ENCODE measurements around the gene ZDHHC12.
"Not testable (repeated sequence)": the region's sequence is repeated elsewhere in the genome, so short reads cannot be mapped to it uniquely, and the experiment has no call there.

Gene ZDHHC12

GRCh38 chr9:128701227-128701854, 22.6 kb downstream of the ZDHHC12 start:
- H3K4me1 ChIP-seq (ENCODE audit: insufficient read depth, low read length) = peaks cover 4% of the 10 kb centered on the region
- H3K9me3 ChIP-seq (ENCODE audit: low read length) = no peaks in the 10 kb centered on the region
- H3K27me3 ChIP-seq (ENCODE audit: insufficient read depth, low read length) = no peaks in the 10 kb centered on the region

GRCh38 chr9:128699096-128699795, 24.7 kb downstream of the ZDHHC12 start:
- H3K9me3 ChIP-seq (ENCODE audit: low read length); H2AFZ ChIP-seq (ENCODE audit: low read depth, low read length); H3K4me3 ChIP-seq (ENCODE audit: low read length); H3K27me3 ChIP-seq (ENCODE audit: insufficient read depth, low read length); H3K4me1 ChIP-seq (ENCODE audit: insufficient read depth, low read length): not testable (repeated sequence)
- peaks cover 22% of the 10 kb centered on the region for H3K36me3 ChIP-seq (ENCODE audit: insufficient read depth, low read length)

More at GRCh38 chr9:128701227-128701854, 22.6 kb downstream of the ZDHHC12 start:
- Histone ChIP-seq H3K4me3 (ENCODE audit: low read length) (no peak overlapping the region), H2AFZ (ENCODE audit: low read depth, low read length) (no peak overlapping the region), H3K36me3 (ENCODE audit: insufficient read depth, low read length) (peaks cover 14% of the 10 kb centered on the region)

GRCh38 chr9:128696923-128697707, 26.8 kb downstream of the ZDHHC12 start:
- Histone ChIP-seq H3K9me3 (ENCODE audit: low read length) (no peaks in the 10 kb centered on the region), H3K4me1 (ENCODE audit: insufficient read depth, low read length) (peaks cover 2% of the 10 kb centered on the region), H2AFZ (ENCODE audit: low read depth, low read length) (no peak overlapping the region), H3K36me3 (ENCODE audit: insufficient read depth, low read length) (peaks cover 44% of the 10 kb centered on the region), H3K27me3 (ENCODE audit: insufficient read depth, low read length) (no peaks in the 10 kb centered on the region), H3K4me3 (ENCODE audit: low read length) (no peak overlapping the region)

- Histone ChIP-seq H3K9me3 (ENCODE audit: low read length) (no peaks in the 10 kb centered on the region), H2AFZ (ENCODE audit: low read depth, low read length) (no peak overlapping the region), H3K4me3 (ENCODE audit: low read length) (no peak overlapping the region), H3K27me3 (ENCODE audit: insufficient read depth, low read length) (no peaks in the 10 kb centered on the region), H3K4me1 (ENCODE audit: insufficient read depth, low read length) (peaks cover 14% of the 10 kb centered on the region), H3K36me3 (ENCODE audit: insufficient read depth, low read length) (peaks cover 59% of the 10 kb centered on the region)
Observed at GRCh38 chr9:128694344-128694743, 29.6 kb downstream of the ZDHHC12 start.

GRCh38 chr9:128693738-128694137, 30.2 kb downstream of the ZDHHC12 start:
- H3K4me3 ChIP-seq (ENCODE audit: low read length); H3K27me3 ChIP-seq (ENCODE audit: insufficient read depth, low read length); H2AFZ ChIP-seq (ENCODE audit: low read depth, low read length); H3K9me3 ChIP-seq (ENCODE audit: low read length): not testable (repeated sequence)
- peaks cover 14% of the 10 kb centered on the region for H3K4me1 ChIP-seq (ENCODE audit: insufficient read depth, low read length)
- H3K36me3 ChIP-seq (ENCODE audit: insufficient read depth, low read length) = peaks cover 59% of the 10 kb centered on the region

- Histone ChIP-seq H3K4me3 (ENCODE audit: low read length) (peak overlapping the region; percentile 94), H3K9me3 (ENCODE audit: low read length) (no peaks in the 10 kb centered on the region), H2AFZ (ENCODE audit: low read depth, low read length) (no peak overlapping the region), H3K4me1 (ENCODE audit: insufficient read depth, low read length) (peaks cover 24% of the 10 kb centered on the region), H3K27me3 (ENCODE audit: insufficient read depth, low read length) (no peaks in the 10 kb centered on the region), H3K36me3 (ENCODE audit: insufficient read depth, low read length) (peaks cover 44% of the 10 kb centered on the region)
Observed at GRCh38 chr9:128690684-128691034, 33.3 kb downstream of the ZDHHC12 start.

GRCh38 chr9:128689820-128690683, 33.9 kb downstream of the ZDHHC12 start:
- H3K36me3 ChIP-seq (ENCODE audit: insufficient read depth, low read length) = peaks cover 41% of the 10 kb centered on the region

GRCh38 chr9:128689293-128689774, 34.6 kb downstream of the ZDHHC12 start:
- Histone ChIP-seq H3K36me3 (ENCODE audit: insufficient read depth, low read length) (peaks cover 37% of the 10 kb centered on the region), H3K4me3 (ENCODE audit: low read length) (peak overlapping the region; percentile 94), H3K9me3 (ENCODE audit: low read length) (no peaks in the 10 kb centered on the region), H3K4me1 (ENCODE audit: insufficient read depth, low read length) (peaks cover 36% of the 10 kb centered on the region), H2AFZ (ENCODE audit: low read depth, low read length) (no peak overlapping the region), H3K27me3 (ENCODE audit: insufficient read depth, low read length) (no peaks in the 10 kb centered on the region)

More at GRCh38 chr9:128689820-128690683, 33.9 kb downstream of the ZDHHC12 start:
- H3K9me3 ChIP-seq (ENCODE audit: low read length) = no peaks in the 10 kb centered on the region
- H2AFZ ChIP-seq (ENCODE audit: low read depth, low read length) = no peak overlapping the region
- H3K4me3 ChIP-seq (ENCODE audit: low read length) = peak overlapping the region; percentile 94
- no peaks in the 10 kb centered on the region for H3K27me3 ChIP-seq (ENCODE audit: insufficient read depth, low read length)
- peaks cover 29% of the 10 kb centered on the region for H3K4me1 ChIP-seq (ENCODE audit: insufficient read depth, low read length)

GRCh38 chr9:128688501-128689292, 35.2 kb downstream of the ZDHHC12 start, which contains the start of gene SET:
Gene SET (plus strand): TSS chr9:128689222. CDS start chr9:128689583, 361 bp downstream.
- no peaks in the 10 kb centered on the region for H3K9me3 ChIP-seq (ENCODE audit: low read length)
- H3K4me1 ChIP-seq (ENCODE audit: insufficient read depth, low read length) = peaks cover 40% of the 10 kb centered on the region
- H3K36me3 ChIP-seq (ENCODE audit: insufficient read depth, low read length) = peaks cover 31% of the 10 kb centered on the region
- no peaks in the 10 kb centered on the region for H3K27me3 ChIP-seq (ENCODE audit: insufficient read depth, low read length)
- peak within 1 kb of the TSS; percentile 94 for H3K4me3 ChIP-seq (ENCODE audit: low read length)
- peak within 1 kb of the TSS; percentile 97 for H2AFZ ChIP-seq (ENCODE audit: low read depth, low read length)

GRCh38 chr9:128687453-128687852, 36.5 kb downstream of the ZDHHC12 start:
- Histone ChIP-seq H3K27me3 (ENCODE audit: insufficient read depth, low read length) (no peaks in the 10 kb centered on the region), H3K36me3 (ENCODE audit: insufficient read depth, low read length) (peaks cover 19% of the 10 kb centered on the region), H3K4me3 (ENCODE audit: low read length) (no peak overlapping the region), H3K9me3 (ENCODE audit: low read length) (no peaks in the 10 kb centered on the region), H3K4me1 (ENCODE audit: insufficient read depth, low read length) (peaks cover 44% of the 10 kb centered on the region), H2AFZ (ENCODE audit: low read depth, low read length) (no peak overlapping the region)

GRCh38 chr9:128685636-128686489, 38.1 kb downstream of the ZDHHC12 start:
- Histone ChIP-seq H3K9me3 (ENCODE audit: low read length) (no peaks in the 10 kb centered on the region), H3K4me1 (ENCODE audit: insufficient read depth, low read length) (peaks cover 31% of the 10 kb centered on the region), H3K36me3 (ENCODE audit: insufficient read depth, low read length) (peaks cover 4% of the 10 kb centered on the region), H3K27me3 (ENCODE audit: insufficient read depth, low read length) (no peaks in the 10 kb centered on the region), H3K4me3 (ENCODE audit: low read length) (no peak overlapping the region), H2AFZ (ENCODE audit: low read depth, low read length) (no peak overlapping the region)
